ENCODE data around the gene HRNR. TPM values are rescaled to one million over a fixed set of nuclear protein-coding genes. Genes with fewer than 3 reads are reported as not detected.
"Not testable (repeated sequence)": the region's sequence is repeated elsewhere in the genome, so short reads cannot be mapped to it uniquely, and the experiment has no call there.

HRNR gene
- not detected in 2 replicates for total RNA-seq (2014; rRNA removed; shearing (Covaris generic))
- polyA plus RNA-seq (2014; cell fraction: nucleus; rRNA removed): not detected in 2 replicates

GRCh38 chr1:152224093-152224492 lies at the start of gene HRNR:
Gene HRNR, minus strand, starts transcription at chr1:152224193. Its CDS starts 940 bp downstream, at chr1:152223253.
- DNase-seq (ENCODE audit: extremely low read depth, low read depth): no peak

- not testable (repeated sequence) for DNase-seq (ENCODE audit: extremely low read depth, low read depth)
Measured at GRCh38 chr1:152256394-152256793, 32.4 kb upstream of the HRNR start.

GRCh38 chr1:152252157-152252556 lies 28.2 kb upstream of the HRNR start:
- no peak for DNase-seq (ENCODE audit: extremely low read depth, low read depth)

- no peak for DNase-seq (ENCODE audit: extremely low read depth, low read depth)
Measured at GRCh38 chr1:152251391-152251790, 27.4 kb upstream of the HRNR start.

- DNase-seq (ENCODE audit: extremely low read depth, low read depth): no peak
Measured at GRCh38 chr1:152247316-152247715, 23.3 kb upstream of the HRNR start.

GRCh38 chr1:152244576-152245273 lies 20.7 kb upstream of the HRNR start:
- no peak for DNase-seq (ENCODE audit: extremely low read depth, low read depth)

- DNase-seq (ENCODE audit: extremely low read depth, low read depth): no peak
Measured at GRCh38 chr1:152237093-152237492, 13.1 kb upstream of the HRNR start.

GRCh38 chr1:152228831-152229230 lies 4.8 kb upstream of the HRNR start:
- DNase-seq (ENCODE audit: extremely low read depth, low read depth): no peak

- peak; percentile 13 for DNase-seq (ENCODE audit: extremely low read depth, low read depth)
Measured at GRCh38 chr1:152227310-152227928, 3.4 kb upstream of the HRNR start.

- no peak for DNase-seq (ENCODE audit: extremely low read depth, low read depth)
Measured at GRCh38 chr1:152225678-152226077, 1.7 kb upstream of the HRNR start.

GRCh38 chr1:152220166-152221163 lies 3.5 kb downstream of the HRNR start:
- no peak for DNase-seq (ENCODE audit: extremely low read depth, low read depth)

- not testable (repeated sequence) for DNase-seq (ENCODE audit: extremely low read depth, low read depth)
Measured at GRCh38 chr1:152219438-152219837, 4.6 kb downstream of the HRNR start.

GRCh38 chr1:152218762-152219436 lies 5.1 kb downstream of the HRNR start:
- DNase-seq (ENCODE audit: extremely low read depth, low read depth): no peak

GRCh38 chr1:152215604-152216003 lies 8.4 kb downstream of the HRNR start:
- DNase-seq (ENCODE audit: extremely low read depth, low read depth): not testable (repeated sequence)

- not testable (repeated sequence) for DNase-seq (ENCODE audit: extremely low read depth, low read depth)
Measured at GRCh38 chr1:152214911-152215310, 9.1 kb downstream of the HRNR start.

GRCh38 chr1:152198982-152199381 lies 25.0 kb downstream of the HRNR start:
- DNase-seq (ENCODE audit: extremely low read depth, low read depth): no peak

- no peak for DNase-seq (ENCODE audit: extremely low read depth, low read depth)
Measured at GRCh38 chr1:152197361-152197941, 26.5 kb downstream of the HRNR start.

- no peak for DNase-seq (ENCODE audit: extremely low read depth, low read depth)
Measured at GRCh38 chr1:152191711-152192110, 32.3 kb downstream of the HRNR start.

GRCh38 chr1:152191260-152191659 lies 32.7 kb downstream of the HRNR start:
- DNase-seq (ENCODE audit: extremely low read depth, low read depth): no peak

- no peak for DNase-seq (ENCODE audit: extremely low read depth, low read depth)
Measured at GRCh38 chr1:152190589-152190988, 33.4 kb downstream of the HRNR start.

Measured in NCI-H460 (cell line).